Measurements from ENCODE around the gene NEDD9.

Gene NEDD9

GRCh38 chr6:11230158-11231107 is 2.0 kb downstream of the NEDD9 start:
- DNase-seq (ENCODE audit: low spot score): no peak
- H3K4me3 ChIP-seq (ENCODE audit: severe bottlenecking): peak overlapping the region; percentile 43

DNA sequence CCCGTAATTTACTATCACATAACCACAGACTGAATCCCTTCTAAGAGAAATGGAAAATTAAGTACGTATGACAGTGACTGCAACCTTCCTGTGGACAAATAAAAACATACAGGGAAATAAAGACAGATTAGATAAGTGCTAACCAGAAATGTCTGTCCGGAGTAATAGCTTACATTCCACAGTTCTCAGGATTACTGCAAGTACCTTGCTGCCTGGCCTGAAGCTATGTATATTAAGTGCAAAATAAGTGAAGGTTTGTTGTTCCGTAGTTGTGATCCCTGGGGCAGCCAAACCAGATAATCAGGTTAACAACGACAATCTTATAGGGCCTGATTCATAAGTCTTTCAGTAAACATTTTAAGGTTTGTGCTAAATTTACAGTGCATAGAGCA is 2.8 kb downstream of the NEDD9 start:
- no peak for TF ChIP-seq CTCF (IDR thresholded peaks at IDR 0.05; ENCODE audit: poor library complexity, severe bottlenecking)
- Histone ChIP-seq H3K27ac (ENCODE audit: poor library complexity, severe bottlenecking) (peak overlapping the region; percentile 63), H3K36me3 (ENCODE audit: low read depth) (no peaks in the 10 kb centered on the region), H3K4me3 (ENCODE audit: severe bottlenecking) (peak overlapping the region; percentile 43), H3K9me3 (ENCODE audit: severe bottlenecking) (no peaks in the 10 kb centered on the region), H3K4me1 (ENCODE audit: insufficient read depth, poor library complexity, severe bottlenecking) (peaks cover 23% of the 10 kb centered on the region), H3K27me3 (ENCODE audit: insufficient read depth, poor library complexity, severe bottlenecking) (no peaks in the 10 kb centered on the region)
- no peak for DNase-seq (ENCODE audit: low spot score)
- ATAC-seq (ENCODE audit: low read depth): no peak

More at GRCh38 chr6:11230158-11231107, 2.0 kb downstream of the NEDD9 start:
- H3K27me3 ChIP-seq (ENCODE audit: insufficient read depth, poor library complexity, severe bottlenecking): no peaks in the 10 kb centered on the region
- no peaks in the 10 kb centered on the region for H3K36me3 ChIP-seq (ENCODE audit: low read depth)
- H3K4me1 ChIP-seq (ENCODE audit: insufficient read depth, poor library complexity, severe bottlenecking): peaks cover 18% of the 10 kb centered on the region
- H3K27ac ChIP-seq (ENCODE audit: poor library complexity, severe bottlenecking): peak overlapping the region; percentile 63
- no peak for TF ChIP-seq CTCF (IDR thresholded peaks at IDR 0.05; ENCODE audit: poor library complexity, severe bottlenecking)
- ATAC-seq (ENCODE audit: low read depth): no peak
- H3K9me3 ChIP-seq (ENCODE audit: severe bottlenecking): no peaks in the 10 kb centered on the region

DNA sequence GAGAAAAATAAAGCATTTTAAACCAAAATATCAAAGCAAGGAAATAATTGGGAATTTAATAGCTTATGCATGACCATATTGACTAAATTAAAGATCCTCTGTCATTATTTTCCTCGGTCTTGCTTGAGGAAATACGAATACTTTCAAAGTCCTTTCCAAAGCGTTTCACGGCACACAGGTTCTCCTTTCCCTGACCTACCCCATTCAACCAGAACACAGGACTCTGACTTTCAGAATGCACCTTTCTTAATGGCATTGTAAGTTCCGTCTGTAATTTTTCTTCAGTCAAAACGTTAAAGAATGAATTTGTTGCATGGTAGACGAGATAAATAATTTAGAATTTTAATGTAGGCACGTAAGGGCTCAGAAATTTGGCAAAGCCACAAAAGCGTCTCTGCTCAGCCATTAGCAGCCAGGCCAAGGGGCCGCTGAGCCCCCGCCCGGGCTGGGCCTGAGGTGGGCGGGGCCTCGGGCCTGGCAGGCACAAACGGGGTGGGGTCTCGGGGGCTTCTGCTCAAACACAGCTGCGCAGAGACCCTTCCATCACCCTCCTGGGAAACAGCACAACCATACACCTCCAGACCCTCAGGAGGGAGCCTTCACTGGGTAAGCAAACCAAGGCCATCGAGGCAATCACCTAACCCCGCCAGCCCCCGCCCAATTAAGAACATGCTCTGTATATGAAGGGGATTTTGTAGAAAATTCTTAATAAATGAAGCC is 3.4 kb downstream of the NEDD9 start:
- Histone ChIP-seq H3K4me1 (ENCODE audit: insufficient read depth, poor library complexity, severe bottlenecking) (peaks cover 25% of the 10 kb centered on the region), H3K27me3 (ENCODE audit: insufficient read depth, poor library complexity, severe bottlenecking) (no peaks in the 10 kb centered on the region), H3K36me3 (ENCODE audit: low read depth) (no peaks in the 10 kb centered on the region), H3K9me3 (ENCODE audit: severe bottlenecking) (no peaks in the 10 kb centered on the region), H3K4me3 (ENCODE audit: severe bottlenecking) (peak overlapping the region; percentile 43), H3K27ac (ENCODE audit: poor library complexity, severe bottlenecking) (peak overlapping the region; percentile 63)
- ATAC-seq (ENCODE audit: low read depth) (no peak), DNase-seq (ENCODE audit: low spot score) (no peak)
- no peak for TF ChIP-seq CTCF (IDR thresholded peaks at IDR 0.05; ENCODE audit: poor library complexity, severe bottlenecking)

GRCh38 chr6:11227698-11228097 is 4.8 kb downstream of the NEDD9 start:
- H3K36me3 ChIP-seq (ENCODE audit: low read depth): no peaks in the 10 kb centered on the region
- TF ChIP-seq CTCF (IDR thresholded peaks at IDR 0.05; ENCODE audit: poor library complexity, severe bottlenecking): no peak

More at GRCh38 chr6:11227698-11228097, 4.8 kb downstream of the NEDD9 start:
- H3K4me1 ChIP-seq (ENCODE audit: insufficient read depth, poor library complexity, severe bottlenecking): peaks cover 30% of the 10 kb centered on the region
- ATAC-seq (ENCODE audit: low read depth) (no peak), DNase-seq (ENCODE audit: low spot score) (no peak)
- no peaks in the 10 kb centered on the region for H3K27me3 ChIP-seq (ENCODE audit: insufficient read depth, poor library complexity, severe bottlenecking)
- H3K9me3 ChIP-seq (ENCODE audit: severe bottlenecking): no peaks in the 10 kb centered on the region
- H3K27ac ChIP-seq (ENCODE audit: poor library complexity, severe bottlenecking): no peak overlapping the region
- no peak overlapping the region for H3K4me3 ChIP-seq (ENCODE audit: severe bottlenecking)
